ENCODE results near the gene RABL2B.
"Not testable (repeated sequence)": the region's sequence is repeated elsewhere in the genome, so short reads cannot be mapped to it uniquely, and the experiment has no call there.

Gene RABL2B

GRCh38 chr22:50783033-50783879, at the start of gene RABL2B:
RABL2B (minus strand) TSS chr22:50783636; CDS start chr22:50782294, 1,342 bp downstream.
- DNase-seq (ENCODE audit: low read depth in 1 of 2, low spot score in 1 of 2), result peak; percentile 76 to 81

DNA sequence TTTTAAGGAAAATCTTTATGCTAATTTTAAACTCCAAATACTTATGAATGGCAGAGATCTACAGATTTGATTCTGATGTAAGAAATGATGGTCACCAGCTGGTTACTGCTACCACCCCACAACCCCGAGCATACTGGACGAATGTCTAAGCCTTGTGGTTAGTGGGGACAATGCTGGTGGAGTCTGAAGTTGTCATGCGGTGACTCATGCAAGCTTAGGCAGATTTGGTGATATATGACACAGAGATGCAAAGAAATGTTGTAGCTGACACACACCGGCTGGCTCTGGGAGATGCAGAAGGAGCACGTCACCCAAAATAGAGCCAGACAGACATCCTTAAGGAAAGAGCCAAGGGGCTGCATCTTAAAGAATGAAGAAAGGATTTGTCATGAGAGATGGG, 3.5 kb upstream of the RABL2B start:
- DNase-seq (ENCODE audit: low read depth in 1 of 2, low spot score in 1 of 2), result not testable (repeated sequence)

- DNase-seq (ENCODE audit: low read depth in 1 of 2, low spot score in 1 of 2), result not testable (repeated sequence)
Measured at GRCh38 chr22:50785289-50785688, 1.9 kb upstream of the RABL2B start.

- DNase-seq (ENCODE audit: low read depth in 1 of 2, low spot score in 1 of 2), result peak in 1 of 2 donors; percentile 9
Measured at GRCh38 chr22:50783880-50784276, 442 bp upstream of the RABL2B start.

DNA sequence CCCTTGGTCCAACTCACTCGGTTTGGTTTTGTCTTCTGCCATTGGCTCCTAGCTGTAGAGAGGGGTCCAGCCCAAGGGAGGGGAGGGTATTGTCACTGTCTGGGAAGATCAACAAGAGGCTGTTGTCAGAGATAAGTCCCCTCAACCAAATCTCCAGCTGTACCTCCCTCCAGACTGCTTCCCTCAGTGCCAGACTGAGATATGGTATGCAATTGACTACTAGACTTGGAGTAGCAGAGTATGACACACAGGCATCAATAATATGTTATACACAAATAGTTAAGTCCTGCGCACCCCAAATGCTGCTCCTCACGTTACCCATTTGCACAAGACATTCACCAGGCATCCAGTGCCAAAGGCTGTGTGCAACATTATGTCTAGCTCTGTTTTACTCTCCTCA, 1.2 kb downstream of the RABL2B start:
- DNase-seq (ENCODE audit: low read depth in 1 of 2, low spot score in 1 of 2), result not testable (repeated sequence)

GRCh38 chr22:50780244-50780643, 3.2 kb downstream of the RABL2B start:
- not testable (repeated sequence) for DNase-seq (ENCODE audit: low read depth in 1 of 2, low spot score in 1 of 2)

DNA sequence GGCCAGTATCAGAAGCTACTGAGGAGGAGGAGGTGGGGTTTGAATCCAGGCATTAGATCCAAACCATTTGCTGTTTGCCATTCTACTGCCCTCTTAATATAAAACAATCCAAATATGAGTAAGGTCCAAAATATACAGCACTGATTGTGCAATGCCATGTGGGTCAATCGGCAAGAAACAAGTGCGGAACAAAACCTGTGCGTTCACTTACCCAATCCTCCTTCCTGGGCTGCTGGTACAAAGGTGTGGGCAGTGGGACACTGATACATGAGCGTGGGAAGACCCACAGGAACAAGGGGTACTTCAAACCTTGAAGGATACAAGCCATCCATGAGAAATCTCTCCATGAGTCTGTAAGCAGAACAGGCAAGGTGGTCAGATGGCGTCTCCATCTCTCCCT, 5.8 kb downstream of the RABL2B start:
- not testable (repeated sequence) for DNase-seq (ENCODE audit: low read depth in 1 of 2, low spot score in 1 of 2)

- not testable (repeated sequence) for DNase-seq (ENCODE audit: low read depth in 1 of 2, low spot score in 1 of 2)
Measured at GRCh38 chr22:50775132-50775531, 8.3 kb downstream of the RABL2B start.

DNA sequence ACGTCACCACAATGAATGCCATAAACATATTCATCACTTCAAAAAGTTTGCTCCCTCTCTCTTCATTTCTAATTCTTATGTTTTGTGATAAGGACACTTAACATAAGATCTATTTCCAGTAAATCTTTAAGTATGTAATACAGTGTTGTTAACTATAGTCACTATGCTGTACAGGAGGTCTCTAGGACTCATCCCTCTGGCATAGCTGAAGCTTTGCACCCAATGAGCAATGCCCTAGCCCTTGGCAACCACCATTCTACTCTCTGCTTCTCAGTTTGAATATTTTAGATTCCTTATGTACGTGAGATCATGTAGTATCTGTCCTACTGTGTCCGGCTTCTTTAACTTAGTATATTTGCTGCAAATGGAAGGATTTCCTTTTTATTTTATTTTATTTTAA, 19.1 kb downstream of the RABL2B start:
- DNase-seq (ENCODE audit: low read depth in 1 of 2, low spot score in 1 of 2), result not testable (repeated sequence)

GRCh38 chr22:50761829-50762228, 21.6 kb downstream of the RABL2B start:
- DNase-seq (ENCODE audit: low read depth in 1 of 2, low spot score in 1 of 2), result not testable (repeated sequence)

DNA sequence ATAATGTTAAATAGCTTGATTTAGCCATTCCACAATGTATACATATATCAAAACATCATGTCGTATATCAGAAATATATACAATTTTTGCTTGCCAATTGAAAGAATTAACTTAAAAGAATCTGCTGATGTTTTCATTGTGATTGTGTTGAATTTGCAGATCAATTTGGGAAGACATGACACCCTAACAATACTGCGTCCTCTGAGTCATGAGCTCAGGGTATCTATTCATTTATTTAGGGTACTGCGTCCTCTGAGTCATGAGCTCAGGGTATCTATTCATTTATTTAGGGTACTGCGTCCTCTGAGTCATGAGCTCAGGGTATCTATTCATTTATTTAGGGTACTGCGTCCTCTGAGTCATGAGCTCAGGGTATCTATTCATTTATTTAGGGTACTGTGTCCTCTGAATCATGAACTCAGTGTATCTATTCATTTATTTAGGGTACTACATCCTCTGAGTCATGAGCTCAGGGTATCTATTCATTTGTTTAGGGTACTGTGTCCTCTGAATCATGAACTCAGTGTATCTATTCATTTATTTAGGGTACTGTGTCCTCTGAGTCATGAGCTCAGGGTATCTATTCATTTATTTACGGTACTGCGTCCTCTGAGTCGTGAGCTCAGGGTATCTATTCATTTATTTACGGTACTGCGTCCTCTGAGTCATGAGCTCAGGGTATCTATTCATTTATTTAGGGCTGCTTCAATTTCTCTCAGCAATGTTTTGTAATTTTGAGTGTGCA, 23.7 kb downstream of the RABL2B start:
- DNase-seq (ENCODE audit: low read depth in 1 of 2, low spot score in 1 of 2), result not testable (repeated sequence)

DNA sequence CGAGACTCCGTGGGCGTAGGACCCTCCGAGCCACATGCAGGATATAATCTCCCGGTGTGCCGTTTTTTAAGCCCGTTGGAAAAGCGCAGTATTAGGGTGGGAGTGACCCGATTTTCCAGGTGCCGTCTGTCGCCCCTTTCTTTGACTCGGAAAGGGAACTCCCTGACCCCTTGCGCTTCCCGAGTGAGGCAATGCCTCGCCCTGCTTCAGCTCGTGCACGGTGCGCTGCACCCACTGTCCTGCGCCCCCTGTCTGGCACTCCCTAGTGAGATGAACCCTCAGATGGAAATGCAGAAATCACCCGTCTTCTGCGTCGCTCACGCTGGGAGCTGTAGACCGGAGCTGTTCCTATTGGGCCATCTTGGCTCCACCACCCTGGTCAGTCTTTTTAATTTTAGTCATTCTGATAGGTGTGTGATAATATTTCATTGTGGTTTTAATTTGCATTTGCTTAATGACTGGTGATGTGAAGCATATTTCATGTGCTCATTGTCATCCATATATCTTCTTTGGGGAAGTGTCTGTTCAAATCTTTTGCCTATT, 26.4 kb downstream of the RABL2B start:
- peak; percentile 22 to 35 for DNase-seq (ENCODE audit: low read depth in 1 of 2, low spot score in 1 of 2)

DNA sequence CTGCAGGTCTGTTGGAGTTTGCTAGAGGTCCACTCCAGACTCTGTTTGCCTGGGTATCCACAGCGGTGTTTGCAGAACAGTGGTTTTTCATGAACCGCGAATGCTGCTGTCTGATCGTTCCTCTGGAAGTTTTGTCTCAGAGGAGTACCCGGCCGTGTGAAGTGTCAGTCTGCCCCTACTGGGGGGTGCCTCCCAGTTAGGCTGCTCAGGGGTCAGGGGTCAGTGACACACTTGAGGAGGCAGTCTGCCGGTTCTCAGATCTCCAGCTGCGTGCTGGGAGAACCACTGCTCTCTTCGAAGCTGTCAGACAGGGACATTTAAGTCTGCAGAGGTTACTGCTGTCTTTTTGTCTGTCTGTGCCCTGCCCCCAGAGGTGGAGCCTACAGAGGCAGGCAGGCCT, 27.0 kb downstream of the RABL2B start:
- DNase-seq (ENCODE audit: low read depth in 1 of 2, low spot score in 1 of 2), result not testable (repeated sequence)

- not testable (repeated sequence) for DNase-seq (ENCODE audit: low read depth in 1 of 2, low spot score in 1 of 2)
Measured at GRCh38 chr22:50755251-50755650, 28.2 kb downstream of the RABL2B start.

DNA sequence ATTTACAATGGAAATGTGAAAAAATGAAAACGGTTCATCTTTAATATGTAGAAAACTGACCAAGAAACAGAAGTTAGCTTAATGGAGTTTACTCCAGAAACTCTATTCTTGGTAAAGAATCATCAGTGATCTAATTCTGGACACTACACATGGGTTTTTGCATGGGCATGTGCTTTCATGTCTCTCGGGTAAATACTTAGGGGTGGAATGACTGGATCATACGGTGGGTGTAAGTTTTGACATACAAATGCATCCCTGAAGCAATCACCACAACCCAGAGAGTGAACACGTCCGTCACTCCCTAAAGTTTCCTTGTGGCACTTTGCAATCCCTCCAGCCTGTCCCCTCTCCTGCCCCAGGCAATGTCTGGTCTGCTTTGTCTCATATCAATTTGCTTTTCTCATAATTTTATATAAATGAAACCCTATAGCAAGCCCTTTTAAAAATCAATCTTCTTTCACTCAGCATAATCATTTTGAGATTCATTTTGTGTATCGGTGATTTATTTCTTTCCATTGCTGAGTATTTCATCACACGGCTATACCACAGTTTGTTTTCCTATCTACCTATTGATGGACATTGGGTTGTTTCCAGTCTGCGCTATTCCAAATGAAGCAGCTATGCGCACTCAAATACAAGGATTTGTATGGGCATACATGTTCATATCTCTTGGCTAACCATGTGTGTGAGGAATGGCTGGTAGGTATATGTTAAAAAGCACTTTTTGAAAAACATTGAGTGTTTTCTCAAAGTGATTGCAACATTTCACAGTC, 33.9 kb downstream of the RABL2B start:
- not testable (repeated sequence) for DNase-seq (ENCODE audit: low read depth in 1 of 2, low spot score in 1 of 2)

DNA sequence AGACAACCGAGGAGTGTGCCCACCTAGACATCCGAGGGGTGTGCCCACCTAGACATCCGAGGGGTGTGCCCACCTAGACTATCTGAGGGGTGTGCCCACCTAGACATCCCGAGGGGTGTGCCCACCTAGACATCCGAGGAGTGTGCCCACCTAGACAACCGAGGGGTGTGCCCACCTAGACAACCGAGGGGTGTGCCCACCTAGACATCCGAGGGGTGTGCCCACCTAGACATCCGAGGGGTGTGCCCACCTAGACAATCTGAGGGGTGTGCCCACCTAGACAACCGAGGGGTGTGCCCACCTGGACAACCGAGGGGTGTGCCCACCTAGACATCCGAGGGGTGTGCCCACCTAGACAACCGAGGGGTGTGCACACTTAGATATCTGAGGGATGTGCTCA, 34.8 kb downstream of the RABL2B start:
- DNase-seq (ENCODE audit: low read depth in 1 of 2, low spot score in 1 of 2), result not testable (repeated sequence)

GRCh38 chr22:50747521-50747920, 35.9 kb downstream of the RABL2B start:
- not testable (repeated sequence) for DNase-seq (ENCODE audit: low read depth in 1 of 2, low spot score in 1 of 2)

DNA sequence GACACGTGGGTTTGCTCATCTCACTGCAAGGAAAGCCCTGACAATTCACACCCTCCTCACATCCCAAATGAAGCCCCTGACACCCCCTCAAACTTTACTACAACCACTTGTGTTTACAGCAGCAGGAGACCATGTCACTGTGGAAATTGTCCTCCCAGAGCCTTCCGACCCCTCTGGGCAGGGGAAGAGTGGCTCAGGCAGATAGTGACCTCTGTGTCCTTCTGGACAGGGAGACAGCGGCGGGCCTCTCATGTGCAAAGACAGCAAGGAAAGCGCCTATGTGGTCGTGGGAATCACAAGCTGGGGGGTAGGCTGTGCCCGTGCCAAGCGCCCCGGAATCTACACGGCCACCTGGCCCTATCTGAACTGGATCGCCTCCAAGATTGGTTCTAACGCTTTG, 39.0 kb downstream of the RABL2B start:
- not testable (repeated sequence) for DNase-seq (ENCODE audit: low read depth in 1 of 2, low spot score in 1 of 2)

DNA sequence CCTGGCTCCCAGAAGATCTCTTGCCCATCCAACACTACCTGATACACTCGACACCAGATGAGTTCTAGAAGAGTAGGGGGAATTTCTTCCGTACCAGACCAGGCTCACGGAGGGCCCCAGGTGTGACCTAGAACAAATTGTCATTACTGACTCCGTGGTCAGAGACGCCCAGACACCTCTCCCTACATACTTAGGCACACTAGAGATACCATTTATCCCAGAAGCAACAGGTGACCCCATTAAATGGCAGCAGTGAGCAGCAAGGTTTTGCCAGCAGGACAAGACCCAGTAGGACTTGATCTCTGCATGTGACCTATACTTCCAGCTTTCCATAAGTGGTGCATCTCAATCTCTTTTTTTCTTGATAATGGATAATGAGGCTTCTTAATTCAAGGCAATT, 42.7 kb downstream of the RABL2B start:
- DNase-seq (ENCODE audit: low read depth in 1 of 2, low spot score in 1 of 2), result not testable (repeated sequence)

DNA sequence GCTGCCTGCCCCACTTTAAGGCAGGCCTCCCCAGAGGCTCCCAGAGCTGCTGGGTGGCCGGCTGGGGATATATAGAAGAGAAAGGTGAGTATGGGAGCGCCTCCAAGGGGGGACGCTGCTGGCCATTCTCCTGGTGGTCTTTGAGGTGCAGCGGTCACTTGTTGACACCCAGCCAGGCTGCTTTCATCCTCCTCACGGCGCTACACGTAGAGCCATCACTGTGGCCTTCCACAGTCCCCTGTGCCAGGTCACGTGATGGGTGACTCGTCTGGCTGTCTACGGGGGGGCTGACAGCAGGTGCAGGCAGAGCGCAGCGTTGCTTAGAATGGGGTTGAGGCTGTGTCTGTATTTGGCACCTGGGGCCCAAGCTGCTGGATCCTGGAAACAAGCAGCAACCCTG, 43.5 kb downstream of the RABL2B start:
- DNase-seq (ENCODE audit: low read depth in 1 of 2, low spot score in 1 of 2), result no peak

DNA sequence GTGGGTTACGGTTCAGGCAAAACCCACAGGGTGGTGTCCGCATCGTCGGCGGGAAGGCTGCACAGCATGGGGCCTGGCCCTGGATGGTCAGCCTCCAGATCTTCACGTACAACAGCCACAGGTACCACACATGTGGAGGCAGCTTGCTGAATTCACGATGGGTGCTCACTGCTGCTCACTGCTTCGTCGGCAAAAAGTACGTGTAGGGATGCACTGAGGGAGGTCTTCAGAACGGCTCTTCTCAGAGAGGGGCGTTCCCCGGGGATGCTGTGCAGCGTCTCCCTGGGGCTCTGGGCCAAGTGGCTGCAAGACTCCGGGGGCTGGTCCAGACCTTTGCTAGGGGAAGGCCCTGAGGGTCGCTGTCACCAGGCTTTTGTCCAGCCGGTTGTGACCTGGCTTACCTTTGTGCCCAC, 44.2 kb downstream of the RABL2B start:
- no peak for DNase-seq (ENCODE audit: low read depth in 1 of 2, low spot score in 1 of 2)
